Tibial nerve (tissue), 3 donors: ENCODE measurements around the gene HHEX.

Experiments
- CTCF ChIP-seq, 5 experiments: fragments of 200-600 bp in 3 of 5; fragments of 450-650 bp in 2 of 5; sonication (generic) in 3 of 5; IDR thresholded peaks; one replicate each; pipeline ENCODE4 v1.5.1; 2016 to 2019; ENCODE audit warnings: antibody characterized with exemption in 5 of 5, mild to moderate bottlenecking in 3 of 5, moderate library complexity in 2 of 5
- POLR2A ChIP-seq, 2 donors: fragments of 450-650 bp; IDR thresholded peaks; one replicate each; pipeline ENCODE4 v1.6.1; 2017; ENCODE audit warnings: antibody characterized with exemption in 2 of 2, mild to moderate bottlenecking in 2 of 2, moderate library complexity in 2 of 2

GRCh38 chr10:92678206-92678605 is 11.5 kb upstream of the HHEX start:
- TF ChIP-seq CTCF (IDR thresholded peaks at IDR 0.05) (no peak), POLR2A (IDR thresholded peaks at IDR 0.05) (no peak)
